GM21529 (cell line): ENCODE measurements around the gene BIN1.
"Not testable (repeated sequence)": the region's sequence is repeated elsewhere in the genome, so short reads cannot be mapped to it uniquely, and the experiment has no call there.

Experiments
- ATAC-seq: cut with Tn5 transposase; IDR thresholded peaks from one replicate; pipeline ENCODE4 v1.9.1; 2021; ENCODE audit not compliant: unreplicated experiment

BIN1 gene

DNA sequence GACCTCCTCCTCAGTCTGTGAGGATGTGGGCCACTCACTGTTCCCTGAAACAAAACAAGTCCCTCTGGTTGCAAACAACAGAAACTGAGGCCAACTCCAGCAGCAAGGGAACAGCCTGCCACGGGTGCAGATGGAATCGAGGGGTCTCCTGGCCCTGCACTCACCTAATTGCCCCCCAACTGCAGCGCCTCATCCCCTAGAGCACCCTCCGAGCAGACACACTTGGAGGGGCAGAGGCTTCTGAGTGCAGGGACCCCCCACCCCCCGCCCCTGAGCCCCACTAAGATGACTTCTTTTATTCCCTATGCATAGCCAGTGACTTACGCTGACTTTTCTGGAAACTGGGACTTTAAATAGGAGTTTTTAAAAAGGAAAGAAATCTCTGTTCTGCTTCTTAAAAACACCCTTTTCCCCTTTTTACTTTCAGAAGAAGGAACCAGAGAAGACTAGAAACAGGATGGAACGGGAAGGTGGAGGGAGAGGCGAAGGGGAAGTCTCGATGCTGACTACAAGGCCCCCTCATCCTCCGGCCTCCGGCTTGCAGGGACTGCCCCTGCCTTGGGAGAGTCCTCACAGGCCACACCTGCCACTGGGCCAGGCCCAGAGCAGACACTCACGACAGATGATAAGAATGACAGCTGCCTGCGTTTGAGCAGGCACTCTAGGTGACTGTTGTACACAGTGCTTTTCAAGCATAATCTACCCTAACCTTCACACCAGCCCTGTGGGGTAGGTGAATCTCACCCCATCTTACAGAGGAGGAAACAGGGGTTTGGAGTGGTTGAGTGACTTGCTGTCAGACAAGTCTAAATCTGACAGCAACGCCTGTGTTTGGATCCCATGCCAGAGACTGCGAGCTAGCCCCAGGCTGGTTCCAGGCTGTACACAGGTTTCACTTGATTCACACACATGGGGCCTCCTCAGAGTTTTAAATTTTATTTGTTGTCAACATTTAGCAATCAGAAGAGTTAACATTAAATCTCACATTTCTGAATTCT, 28.2 kb upstream of the BIN1 start:
- ATAC-seq, result peak; percentile 63

DNA sequence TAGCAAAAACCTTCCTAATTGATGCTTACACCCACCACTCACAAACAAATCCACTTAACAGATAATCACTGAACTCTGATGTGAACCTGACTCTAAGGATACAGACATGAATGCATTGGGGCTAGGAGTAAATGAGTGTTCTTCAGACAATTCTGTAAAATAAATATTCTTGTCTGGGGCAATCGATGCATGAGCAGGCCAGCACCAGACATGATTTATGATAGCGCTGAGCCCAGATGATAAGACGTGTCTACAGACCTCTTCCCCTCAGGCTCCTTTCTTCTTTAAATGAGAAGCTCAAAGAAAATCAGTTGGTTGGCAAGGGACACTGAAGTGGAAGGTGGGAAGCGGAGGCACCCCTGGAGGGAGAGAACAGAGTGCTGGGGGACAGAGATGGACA, 27.3 kb upstream of the BIN1 start:
- ATAC-seq, result no peak

DNA sequence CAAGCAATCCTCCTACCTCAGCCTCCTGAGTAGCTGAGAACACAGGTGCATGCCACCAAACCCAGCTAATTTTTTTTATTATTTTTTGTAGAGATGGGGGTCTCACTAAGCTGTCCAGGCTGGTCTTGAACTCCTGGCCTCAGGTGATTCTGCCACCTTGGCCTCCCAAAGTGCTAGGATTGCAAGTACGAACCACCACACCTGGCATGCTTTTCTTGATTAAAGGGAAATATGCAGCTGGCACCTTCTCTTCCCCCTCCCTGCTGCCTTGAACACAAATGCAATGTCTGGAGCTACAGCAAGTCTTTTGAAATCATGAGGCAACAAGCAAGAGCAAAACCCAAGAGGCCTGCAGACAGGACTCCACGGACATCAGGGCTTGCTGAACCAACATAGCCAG, 26.8 kb upstream of the BIN1 start:
- ATAC-seq, result no peak

DNA sequence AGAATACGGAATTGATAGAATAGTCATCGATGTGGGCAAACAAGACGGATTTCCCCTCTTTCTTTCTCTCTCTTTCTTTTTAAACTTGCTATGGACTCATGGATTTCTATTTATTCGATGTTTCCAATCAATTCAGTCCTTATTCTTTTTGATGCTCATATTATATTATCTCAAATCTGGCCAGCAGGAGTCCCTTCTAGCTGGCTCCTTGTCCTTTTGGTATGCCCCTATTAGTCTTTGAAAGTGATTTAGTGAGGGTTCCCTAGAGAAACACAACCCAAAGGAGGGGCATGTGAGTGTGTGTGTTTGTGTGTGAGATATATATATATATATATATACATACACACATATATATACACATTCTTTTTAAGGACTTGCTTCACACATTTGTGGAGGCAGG, 23.5 kb upstream of the BIN1 start:
- no peak for ATAC-seq

DNA sequence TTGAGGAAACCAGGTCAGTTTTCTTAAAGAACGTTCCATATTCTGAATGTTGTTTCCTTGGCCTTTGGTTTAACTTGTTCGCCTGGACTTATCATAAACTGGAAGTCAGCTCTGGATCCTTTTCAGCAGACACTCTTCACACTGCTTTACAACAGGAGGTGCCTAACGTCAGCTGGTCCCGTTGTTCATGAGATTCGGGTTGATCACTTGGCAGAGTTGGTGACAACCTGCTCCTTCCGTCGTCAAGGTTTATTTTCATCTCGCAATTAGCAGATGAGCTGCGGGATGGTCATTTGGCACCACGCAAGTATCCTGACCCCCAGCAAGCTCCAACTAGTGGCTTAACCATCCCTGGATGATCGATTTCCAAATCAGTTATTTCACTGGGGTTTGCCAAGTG, 23.0 kb upstream of the BIN1 start:
- no peak for ATAC-seq

DNA sequence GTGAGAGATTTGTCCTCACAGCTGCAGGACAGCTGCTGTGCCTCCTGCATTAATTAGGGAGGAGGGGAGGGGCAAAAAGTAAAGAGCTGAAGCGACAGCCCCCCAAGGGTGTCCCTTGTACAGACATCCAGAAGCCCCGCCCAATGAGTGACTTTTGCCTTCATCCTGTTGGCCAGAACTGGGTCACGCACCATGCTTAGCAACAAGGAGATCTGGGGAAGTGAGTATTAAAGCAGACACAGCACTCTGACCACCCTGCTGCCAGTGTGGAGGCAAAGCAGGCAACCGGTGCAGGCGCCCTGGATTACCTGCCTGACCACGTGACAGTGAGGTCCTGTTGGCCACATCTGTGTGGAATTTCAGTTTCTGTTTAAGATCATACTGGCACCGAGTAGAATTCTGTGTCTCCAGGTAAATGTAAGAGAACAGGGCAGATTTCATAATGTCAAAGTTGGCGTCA, 21.5 kb upstream of the BIN1 start:
- peak; percentile 98 for ATAC-seq

DNA sequence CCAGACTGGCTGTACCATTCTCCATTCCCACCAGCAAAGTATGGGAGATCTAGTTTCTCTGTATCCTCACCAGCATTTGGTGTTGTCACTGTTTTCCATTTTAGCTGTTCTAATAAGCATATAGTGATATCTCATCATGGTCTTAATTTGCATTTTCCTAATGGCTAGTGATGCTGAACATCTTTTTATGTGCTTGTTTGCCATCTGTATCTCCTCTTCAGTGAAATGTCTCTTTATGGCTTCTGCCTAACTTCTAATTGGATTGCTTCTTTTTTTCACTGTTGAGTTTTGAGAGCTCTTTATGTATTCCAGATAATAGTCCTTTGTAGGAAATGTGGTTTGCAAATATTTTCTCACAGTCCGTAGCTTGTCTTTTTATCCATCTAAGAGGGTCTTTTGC, 18.9 kb upstream of the BIN1 start:
- ATAC-seq, result no peak

DNA sequence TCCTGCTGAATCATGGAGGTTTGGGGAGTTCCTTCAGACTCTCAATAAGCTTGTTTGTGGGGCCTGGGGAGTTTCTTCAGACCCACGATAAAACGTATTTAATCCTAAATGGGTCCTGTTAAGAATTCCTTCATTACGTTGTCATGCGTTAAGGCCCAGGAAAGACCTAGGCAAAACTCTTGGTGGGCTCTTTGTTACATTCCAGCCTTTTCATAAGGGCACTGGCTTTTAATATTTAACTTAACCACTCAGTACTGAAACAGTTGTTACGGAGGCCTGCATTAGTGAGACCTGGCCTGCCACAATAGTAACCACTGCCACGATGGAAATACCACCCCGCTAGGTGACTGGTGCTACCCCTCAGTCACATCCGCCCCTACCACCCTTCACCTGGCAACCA, 17.5 kb upstream of the BIN1 start:
- ATAC-seq, result no peak

DNA sequence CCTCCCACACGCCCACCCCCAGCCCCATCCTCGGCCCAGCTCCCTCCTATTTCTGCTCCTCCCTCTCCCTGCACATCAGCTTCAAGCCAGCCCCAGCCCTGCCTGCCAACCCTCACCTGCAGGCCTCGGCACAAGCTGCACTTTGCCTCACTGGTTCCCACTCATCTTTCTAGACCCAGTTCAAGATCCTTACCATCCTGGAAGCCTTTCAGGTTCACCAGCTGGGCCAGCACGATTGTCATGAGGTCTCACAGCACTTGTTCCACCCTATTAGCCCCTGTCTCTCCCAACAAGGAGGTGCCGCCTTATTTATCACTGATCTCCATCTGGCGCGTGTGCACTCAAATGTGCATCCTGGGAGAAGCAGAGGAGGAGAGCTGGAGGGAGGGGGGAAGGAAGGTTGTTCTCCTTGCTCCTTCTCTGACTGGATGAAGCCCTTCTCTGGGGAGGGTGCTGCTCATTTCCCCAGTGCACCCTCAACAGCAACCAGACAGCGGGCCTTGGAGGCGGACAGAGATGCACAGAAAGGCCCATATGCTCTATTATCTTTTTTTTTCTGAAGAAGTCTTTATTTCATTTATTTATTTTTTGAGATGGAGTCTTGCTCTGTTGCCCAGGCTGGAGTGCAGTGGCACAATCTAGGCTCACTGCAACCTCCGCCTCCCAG, 15.5 kb upstream of the BIN1 start:
- ATAC-seq, result no peak

DNA sequence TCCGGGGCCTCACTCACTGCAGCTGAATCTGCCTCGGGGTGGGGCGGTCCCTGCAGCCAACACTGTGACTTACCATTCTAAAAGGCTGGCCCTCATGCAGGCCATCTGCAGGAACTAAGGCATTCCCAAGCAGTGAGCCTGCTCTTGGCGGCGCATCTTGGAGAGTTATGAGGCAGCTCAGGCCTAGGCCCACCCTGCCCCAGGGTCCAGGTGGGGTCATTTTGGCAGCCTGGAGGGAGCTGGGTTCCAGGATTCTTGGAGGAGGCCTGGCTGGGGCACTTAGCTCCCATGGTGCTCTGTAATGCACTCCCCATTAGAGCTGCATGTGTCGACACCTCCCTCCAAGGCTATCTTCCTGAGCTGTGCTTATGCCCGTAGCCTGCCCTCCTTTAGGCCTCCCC, 14.8 kb upstream of the BIN1 start:
- no peak for ATAC-seq

DNA sequence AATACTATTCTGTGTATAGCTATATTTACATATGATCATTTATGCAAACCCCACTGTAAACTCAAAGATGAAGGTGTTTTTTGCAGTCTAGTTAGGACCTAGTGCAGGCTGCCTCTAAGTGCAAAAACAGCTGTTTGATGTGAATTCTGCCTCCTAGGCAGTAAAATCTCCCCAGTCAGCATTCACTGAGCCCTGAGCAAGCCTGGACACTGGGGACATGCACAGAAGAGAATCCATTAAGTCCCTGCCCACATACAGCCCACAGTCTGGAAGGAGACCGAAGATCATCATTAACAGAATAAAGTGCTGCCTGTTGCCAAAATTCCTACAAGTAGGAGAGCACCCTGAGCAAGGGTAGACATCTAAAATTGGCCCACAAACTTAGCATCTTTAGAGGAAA, 14.4 kb upstream of the BIN1 start:
- ATAC-seq, result no peak

DNA sequence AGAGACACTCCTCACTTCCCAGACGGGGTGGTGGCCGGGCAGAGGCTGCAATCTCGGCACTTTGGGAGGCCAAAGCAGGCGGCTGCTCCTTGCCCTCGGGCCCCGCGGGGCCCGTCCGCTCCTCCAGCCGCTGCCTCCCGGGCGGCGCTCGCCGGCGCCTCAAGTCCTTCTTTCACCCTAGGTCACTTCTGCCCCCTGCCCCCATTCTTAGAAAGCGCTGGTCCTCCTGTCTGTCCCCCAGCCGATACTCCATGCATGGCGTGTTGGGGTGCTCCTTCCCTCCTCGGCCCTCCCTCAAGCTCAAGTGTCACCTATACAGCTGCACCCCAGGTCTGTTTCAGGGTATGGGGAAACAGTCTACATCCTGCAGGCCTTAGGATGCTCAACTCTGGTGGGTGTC, 13.5 kb upstream of the BIN1 start:
- ATAC-seq, result not testable (repeated sequence)

DNA sequence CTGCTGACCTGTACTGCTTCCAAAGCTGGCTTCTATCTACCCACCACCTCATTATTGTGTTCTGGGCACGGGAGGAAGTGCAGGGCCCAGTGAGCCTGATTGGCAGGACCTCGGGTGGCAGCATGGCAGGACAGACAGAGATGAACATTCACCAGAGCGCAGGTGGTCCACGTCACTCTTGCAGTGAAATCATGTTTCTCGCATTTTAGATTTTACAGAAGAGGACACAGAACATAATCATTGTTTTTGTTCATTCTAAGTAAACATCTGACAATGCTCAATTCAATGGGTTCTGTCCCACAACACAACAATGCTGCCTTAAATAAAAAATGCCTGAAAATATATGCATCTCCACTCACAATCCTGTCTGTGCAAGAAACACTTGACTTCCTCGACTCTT, 11.5 kb upstream of the BIN1 start:
- ATAC-seq, result no peak

DNA sequence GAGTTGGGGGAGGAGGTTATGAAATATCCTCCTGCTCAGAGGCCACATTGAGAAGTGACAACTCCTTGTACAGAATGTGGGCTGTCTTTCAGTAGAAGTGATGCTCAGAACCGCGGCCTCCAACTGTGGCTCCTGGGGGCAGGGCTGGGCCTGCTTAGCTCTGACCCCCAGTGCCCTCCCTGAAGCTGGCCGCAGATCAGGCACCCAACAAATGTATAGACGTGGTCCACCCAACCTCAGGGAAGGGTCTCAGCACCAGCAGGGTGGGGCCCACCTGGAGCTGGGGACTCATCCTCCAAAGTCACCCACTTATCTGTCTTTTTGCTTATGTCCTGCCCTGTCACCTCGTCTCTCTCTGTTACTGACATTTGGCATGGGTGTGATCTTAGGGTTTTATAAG, 11.1 kb upstream of the BIN1 start:
- ATAC-seq, result no peak

DNA sequence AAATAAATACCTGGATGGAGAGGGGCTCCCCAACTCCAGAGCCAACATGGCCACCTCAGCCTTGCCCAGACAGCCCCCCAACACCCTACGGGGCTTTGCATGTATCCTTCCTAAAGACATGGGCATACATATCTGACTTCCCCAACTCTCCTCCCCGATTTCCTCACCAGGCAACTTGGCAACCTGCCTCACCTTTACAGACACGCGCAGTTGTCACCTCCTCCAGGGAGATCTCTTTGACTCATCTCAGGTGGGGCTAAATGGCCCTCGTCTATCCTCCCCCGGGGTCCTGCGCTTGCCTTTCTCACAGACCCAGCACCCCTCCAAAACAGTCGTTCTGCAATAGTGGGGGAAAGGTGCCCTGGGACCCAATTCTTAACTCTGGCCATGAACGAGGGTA, 10.6 kb upstream of the BIN1 start:
- no peak for ATAC-seq

DNA sequence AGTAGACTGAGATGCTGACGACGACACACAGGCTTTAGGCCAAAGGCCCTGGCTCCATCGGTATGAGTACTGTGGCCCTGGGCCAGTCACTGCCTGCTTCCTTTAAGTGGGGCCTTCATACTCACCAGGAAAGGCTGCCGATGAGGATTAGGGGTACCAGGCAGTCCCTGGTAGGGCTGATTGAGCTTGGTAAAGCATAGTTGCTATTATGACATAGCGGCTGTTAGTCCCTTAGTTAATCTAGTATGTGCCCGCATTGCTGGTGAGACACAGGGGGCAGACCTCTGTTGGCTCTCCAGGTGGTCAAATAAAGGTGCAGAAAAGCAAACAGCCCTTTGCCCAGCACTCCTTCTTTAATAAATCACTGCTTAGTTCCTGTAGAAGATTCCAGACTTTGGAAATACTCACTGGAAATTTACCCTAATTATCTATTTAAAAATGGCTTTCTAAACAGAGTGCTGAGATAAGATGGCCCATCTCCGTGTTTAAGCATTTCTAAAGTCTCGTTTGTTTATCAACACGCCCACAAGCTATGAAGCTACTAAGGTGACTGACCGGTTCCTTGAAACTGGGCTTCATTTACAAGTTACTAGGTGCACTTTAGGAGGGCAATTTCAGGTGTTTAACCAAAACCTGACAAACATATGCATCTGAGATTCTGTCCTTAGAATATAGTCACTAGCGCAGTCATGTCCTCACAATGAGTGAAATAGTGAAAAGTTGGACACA, 8.7 kb upstream of the BIN1 start:
- ATAC-seq, result no peak

DNA sequence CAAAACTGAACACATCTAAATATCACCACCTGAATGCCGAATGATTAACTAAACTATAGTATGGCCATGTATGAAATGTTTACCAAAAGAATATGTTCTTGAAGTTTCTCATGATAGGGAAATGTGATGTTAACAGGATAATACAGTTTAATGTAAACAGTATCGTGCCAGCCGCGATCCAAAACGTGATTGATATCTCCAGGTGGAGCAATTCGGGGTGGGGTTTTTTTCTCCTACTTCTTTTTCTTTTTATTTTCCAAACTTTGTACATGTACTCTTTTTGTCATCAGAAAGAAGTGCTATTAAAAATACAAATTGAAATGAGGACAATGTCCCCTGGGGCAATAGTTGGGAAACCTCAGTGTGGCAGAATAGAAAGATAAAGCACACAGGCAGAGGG, 4.0 kb upstream of the BIN1 start:
- ATAC-seq, result no peak

DNA sequence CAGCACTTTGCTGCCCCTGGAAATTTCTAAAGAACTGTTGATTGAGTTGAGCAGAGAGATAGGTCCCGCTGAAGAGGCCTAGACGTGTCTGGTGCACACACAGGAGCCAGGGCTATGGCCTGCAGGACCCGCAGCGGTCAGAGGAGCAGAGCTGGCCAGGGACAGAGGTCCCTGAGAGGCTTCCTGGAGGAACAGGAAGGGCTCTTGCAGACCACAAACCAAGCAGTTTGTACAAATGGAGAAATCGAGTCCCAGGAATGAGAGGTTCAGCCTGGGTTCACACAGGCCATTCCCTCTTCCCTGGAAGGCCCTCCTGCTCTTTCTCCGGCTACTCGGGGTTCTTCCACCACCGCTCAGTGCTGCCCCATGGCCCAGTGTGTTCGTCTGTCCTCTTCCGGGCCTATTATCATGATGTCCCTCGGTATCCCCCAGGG, 1.2 kb upstream of the BIN1 start:
- no peak for ATAC-seq

DNA sequence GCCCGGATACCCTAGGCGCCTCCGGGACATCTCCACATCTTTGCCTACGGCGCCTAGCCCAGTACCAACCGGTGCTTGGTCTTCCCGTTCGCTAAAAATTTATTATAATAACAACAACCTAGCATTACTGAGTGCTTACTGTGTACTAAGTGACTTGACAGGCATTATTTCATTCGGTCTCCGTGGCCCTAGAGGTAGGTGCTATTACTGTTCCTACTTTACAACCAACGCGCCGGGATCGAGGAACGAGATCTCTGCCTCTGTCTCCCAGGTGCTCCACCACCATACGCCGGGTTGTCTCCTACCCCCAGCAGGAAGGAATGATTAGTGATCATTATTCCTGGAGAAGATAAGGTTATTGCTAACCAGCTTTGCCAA, 657 bp upstream of the BIN1 start:
- ATAC-seq, result no peak

DNA sequence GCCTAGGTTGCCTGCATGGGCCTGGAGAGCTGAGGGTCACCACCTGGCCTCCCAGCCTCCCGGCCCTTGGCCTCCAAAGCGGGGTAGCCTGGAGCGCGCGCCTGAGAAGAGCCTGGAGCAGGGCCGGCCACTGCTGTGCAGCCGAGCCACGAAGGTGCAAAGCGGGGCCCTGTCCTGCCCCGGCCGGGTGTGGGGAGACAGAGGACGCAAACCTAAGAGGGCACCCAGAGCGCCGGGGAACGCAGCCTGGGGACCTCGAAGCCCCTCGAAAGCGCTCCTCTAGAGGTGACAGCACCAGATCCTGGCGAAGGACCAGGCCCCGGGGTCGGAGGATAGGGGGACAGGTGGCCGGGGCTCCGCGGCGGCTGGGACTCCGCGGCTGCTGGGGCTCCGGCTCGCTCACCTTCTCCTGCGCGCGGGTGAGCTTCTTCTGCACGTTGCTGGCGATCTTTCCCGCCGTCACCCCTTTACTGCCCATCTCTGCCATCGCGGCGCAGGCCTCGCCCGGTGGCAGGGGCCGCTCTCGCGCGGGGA, 430 bp downstream of the BIN1 start:
- ATAC-seq, result peak; percentile 11

DNA sequence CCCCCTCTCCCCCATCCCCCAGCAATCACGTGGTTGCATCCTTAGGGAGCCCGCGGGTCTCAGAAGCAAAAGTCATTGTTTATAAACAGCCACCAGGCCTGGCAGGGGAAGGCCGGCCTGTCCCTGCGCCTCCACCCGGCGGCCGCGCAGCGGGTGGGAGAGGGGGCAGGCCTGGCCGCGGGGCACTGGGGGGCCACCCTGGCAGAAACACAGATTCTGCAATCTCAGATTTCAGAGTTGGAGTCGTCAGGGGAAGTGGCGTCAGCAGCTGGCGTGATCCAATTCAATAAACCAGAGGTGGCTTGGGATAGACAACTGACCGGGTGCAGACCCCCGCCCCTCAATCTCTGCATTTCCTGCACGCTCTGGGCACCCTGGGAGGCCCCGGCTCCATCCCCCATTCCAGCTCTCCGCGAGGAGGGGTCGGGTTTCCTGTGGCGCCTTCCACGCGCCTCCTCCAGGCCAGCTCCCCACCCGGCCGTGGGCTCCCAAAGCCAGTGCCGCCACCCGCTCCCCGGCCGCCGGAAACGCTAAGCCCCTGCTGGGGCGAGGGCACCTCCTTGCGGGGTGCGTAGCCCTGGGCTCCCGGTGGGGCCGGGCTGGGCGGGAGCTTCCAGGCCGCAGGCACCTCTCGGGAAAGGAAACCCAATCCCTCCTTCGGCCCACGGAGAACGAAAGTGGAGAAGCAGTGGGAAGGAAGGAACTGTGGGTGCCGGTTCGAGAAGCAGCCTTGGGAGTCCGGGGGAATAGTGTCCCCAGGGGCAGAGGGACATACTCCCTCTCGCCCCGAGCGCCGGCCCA, 1.1 kb downstream of the BIN1 start:
- no peak for ATAC-seq
